WI38 (cell line): Measurements from ENCODE around the gene FAM110A.

Source experiments
- H3K4me3 ChIP-seq: 2 replicates; pipeline ENCODE4 v1.5.1; 2011; ENCODE audit warnings: low read depth, mild to moderate bottlenecking, control low read depth, low read length
- TF ChIP-seq, protein P1 (sequence below): IDR thresholded peaks from 2 replicates; pipeline ENCODE4 v1.5.1; 2012; ENCODE audit warnings: low read depth, mild to moderate bottlenecking, control low read depth, low read length

FAM110A gene

DNA sequence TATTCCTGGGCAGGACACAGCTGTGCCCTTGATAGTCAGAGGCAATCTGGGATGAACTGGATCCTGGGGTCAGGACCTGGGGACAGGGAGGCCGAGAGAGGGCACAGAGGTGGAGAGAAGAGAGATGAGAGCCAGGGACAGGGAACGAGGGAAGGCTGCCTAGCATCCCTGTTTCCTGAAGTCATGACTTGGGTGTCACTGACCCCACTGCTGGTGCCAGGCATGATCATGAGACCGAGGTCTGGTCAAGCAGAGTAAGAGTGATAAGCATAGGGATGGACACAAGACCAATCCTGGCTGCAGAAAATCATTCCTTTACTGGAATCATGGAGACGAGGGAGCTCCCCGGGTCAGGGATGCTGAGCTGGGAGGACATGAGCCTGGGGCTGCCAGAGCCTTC, 36.1 kb downstream of the FAM110A start:
- TF ChIP-seq, protein P1, sequence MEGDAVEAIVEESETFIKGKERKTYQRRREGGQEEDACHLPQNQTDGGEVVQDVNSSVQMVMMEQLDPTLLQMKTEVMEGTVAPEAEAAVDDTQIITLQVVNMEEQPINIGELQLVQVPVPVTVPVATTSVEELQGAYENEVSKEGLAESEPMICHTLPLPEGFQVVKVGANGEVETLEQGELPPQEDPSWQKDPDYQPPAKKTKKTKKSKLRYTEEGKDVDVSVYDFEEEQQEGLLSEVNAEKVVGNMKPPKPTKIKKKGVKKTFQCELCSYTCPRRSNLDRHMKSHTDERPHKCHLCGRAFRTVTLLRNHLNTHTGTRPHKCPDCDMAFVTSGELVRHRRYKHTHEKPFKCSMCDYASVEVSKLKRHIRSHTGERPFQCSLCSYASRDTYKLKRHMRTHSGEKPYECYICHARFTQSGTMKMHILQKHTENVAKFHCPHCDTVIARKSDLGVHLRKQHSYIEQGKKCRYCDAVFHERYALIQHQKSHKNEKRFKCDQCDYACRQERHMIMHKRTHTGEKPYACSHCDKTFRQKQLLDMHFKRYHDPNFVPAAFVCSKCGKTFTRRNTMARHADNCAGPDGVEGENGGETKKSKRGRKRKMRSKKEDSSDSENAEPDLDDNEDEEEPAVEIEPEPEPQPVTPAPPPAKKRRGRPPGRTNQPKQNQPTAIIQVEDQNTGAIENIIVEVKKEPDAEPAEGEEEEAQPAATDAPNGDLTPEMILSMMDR, result no peak
- no peak overlapping the region for H3K4me3 ChIP-seq

DNA sequence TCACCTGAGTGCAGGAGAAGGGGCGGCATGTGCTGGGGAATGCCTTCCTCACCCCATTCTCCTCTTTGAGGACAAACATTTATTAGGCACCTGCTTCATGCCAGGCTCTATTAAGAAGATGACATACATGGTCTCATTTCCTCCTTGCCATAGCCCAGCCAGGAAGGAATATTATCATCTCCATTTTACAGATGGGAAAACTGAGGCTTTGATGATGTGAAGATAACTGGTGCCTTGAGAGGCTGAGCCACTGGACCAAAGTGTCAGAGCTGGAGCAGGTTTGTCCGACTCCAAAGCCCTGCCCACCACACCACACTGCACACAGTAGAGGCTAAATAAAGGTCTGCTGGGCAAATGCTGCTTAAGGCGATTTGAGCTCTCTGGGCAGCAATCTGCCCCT, 37.2 kb downstream of the FAM110A start:
- no peak overlapping the region for H3K4me3 ChIP-seq
- TF ChIP-seq, protein P1, result no peak

DNA sequence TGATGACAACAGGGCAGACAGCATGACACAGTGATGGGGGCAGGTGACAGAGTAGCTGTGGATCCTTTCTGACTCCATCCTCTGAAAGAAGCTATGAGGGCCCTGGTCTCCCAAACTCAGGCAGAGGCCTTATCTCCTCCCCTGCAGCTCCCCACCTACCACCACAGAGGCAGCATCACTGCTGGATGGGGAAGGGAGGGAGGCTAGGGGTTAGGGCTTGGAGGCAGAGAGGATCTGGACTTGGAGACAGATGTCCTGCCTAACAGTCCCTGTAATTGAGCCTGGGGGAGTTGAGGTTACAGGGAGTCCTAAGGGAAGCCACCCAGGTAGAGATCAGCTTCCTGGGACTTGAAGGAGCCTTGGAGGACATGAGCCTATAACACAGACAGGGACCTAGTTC, 37.9 kb downstream of the FAM110A start:
- TF ChIP-seq, protein P1, result no peak
- H3K4me3 ChIP-seq, result no peak overlapping the region

DNA sequence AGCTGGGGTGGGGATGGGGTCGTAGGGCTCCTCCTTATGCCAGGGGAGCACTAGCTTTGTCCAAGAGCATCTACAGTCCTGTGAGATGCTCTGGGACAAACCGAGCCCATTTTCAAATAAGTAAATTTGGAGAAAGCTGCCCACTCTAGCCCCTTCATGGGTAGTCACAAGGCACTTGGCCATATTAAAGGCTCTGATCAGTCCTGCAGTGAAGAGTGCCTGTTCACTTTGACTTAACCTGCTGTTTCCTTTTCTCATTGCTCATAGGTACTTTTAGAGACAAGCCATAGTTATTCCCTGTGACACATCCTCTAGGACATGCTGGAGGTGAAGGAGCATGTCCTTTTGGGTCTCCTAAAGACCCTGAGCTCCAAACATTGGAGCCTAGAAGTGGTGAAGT, 38.4 kb downstream of the FAM110A start:
- H3K4me3 ChIP-seq, result no peak overlapping the region
- TF ChIP-seq, protein P1, result no peak

DNA sequence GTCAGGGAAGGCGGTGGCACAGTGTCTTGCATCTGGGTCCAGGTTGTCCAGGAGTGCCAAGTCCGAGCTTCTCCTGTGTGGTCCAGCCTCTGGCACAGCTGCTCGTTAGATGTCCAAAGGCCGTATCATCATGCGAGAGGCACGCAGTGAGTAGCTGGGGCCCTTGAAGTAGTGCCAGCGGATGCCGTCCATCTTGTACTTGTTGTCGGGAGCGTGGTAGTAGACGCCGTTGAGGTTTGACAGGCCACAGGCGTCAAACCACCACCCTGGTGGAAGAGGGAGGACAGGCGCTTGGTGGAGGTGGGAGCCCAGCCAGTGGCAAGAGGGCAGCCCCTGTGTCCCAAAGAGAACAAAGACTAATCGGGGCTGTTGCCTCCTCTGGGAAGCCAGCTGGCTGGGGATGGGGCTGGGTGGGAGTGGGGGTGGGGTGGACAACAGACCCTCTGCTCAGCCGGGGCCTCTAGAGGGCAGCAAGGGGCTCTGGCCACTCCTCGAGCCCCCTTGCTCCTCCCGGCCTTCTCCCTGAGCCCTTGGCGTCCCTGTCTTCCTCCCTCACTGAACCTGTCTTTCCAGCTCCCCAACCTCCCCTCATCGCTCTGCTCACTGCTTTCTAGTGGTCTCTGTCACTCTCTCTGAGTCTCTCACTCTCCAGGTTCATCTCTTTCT, 39.5 kb downstream of the FAM110A start:
- H3K4me3 ChIP-seq, result no peak overlapping the region
- TF ChIP-seq, protein P1, result no peak

DNA sequence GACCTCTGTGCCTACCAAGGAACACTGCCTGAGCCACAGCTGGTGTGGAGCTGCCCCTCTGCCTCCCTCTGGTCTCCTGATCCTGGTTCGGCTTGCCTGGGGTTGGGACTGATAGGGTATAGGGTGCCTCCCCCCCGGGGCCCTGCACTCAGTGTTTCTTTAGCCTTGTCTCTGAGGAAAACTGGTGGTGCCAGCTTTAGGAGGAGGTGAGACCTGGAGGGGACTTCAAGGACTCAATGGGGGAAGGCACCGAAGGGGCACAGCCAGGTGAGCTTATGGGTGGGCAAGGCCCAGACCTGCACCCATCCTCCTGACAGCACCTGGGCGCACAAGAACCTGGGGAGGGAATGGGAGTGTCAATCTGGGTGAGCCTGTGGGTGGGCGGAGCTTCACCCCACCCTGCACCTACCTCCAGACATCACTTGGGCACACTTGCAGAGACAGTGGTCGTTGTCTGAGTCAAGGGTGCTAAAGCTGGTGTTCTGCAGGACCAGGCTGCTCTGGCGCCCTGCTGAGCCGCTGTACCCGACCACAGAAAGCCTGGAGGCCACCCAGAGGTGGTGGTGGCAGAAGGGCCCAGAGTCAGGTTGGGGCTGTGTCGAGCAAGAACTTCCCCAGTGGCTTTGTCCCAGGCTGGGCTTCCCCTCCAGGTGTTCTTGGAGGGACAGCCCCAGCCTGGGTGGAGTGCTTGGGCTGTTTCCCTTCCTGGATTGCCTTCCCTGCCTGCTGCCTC, 40.5 kb downstream of the FAM110A start:
- TF ChIP-seq, protein P1, result no peak

DNA sequence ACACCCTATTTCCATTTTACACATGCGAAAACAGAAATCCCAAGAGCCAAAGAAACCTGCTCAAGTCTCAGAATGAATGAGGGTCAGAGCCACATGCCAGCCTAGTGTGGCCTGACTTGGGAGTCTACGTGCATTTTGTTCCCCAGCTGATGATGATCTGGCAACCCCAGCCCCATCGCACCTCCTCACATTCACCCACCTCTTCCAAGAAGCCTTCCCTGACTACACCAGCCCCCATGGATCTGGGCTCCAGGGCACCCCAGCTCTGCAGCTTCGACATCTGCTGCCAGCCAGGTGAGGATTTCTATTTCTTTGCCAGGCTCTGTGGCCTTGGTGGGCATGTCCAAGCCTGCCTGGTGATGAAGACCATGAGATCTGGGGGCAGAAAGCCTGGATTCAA, 41.6 kb downstream of the FAM110A start:
- no peak overlapping the region for H3K4me3 ChIP-seq
- TF ChIP-seq, protein P1, result no peak

More for the DNA sequence above, 40.5 kb downstream of the FAM110A start:
- no peak overlapping the region for H3K4me3 ChIP-seq
